8988T (cell line): Measurements from ENCODE around the gene SOX6.

Source experiments
- DNase-seq: peaks from one replicate; pipeline ENCODE4 v3.0.0; 2011

SOX6 gene

GRCh38 chr11:16363706-16364105, 7.4 kb upstream of the SOX6 start:
- no peak for DNase-seq

- no peak for DNase-seq
These were observed 4.9 kb upstream of the SOX6 start for GRCh38 chr11:16361108-16361865.

GRCh38 chr11:16359369-16359768, 3.0 kb upstream of the SOX6 start:
- no peak for DNase-seq

- no peak for DNase-seq
These were observed 2.4 kb upstream of the SOX6 start for GRCh38 chr11:16358726-16359125.

- DNase-seq = no peak
These were observed 1.4 kb upstream of the SOX6 start for GRCh38 chr11:16357775-16358174.

- DNase-seq = no peak
These were observed 531 bp upstream of the SOX6 start for GRCh38 chr11:16356761-16357393.

GRCh38 chr11:16352707-16353106, 3.6 kb downstream of the SOX6 start:
- DNase-seq = no peak

- no peak for DNase-seq
These were observed 6.2 kb downstream of the SOX6 start for GRCh38 chr11:16350125-16350524.

- DNase-seq = no peak
These were observed 8.2 kb downstream of the SOX6 start for GRCh38 chr11:16347928-16348685.

GRCh38 chr11:16346975-16347374, 9.4 kb downstream of the SOX6 start:
- DNase-seq = no peak

GRCh38 chr11:16341853-16342252, 14.5 kb downstream of the SOX6 start:
- no peak for DNase-seq

- DNase-seq = no peak
These were observed 18.0 kb downstream of the SOX6 start for GRCh38 chr11:16338393-16338792.

- DNase-seq = no peak
These were observed 18.7 kb downstream of the SOX6 start for GRCh38 chr11:16337421-16338213.

GRCh38 chr11:16336721-16337120, 19.6 kb downstream of the SOX6 start:
- no peak for DNase-seq

GRCh38 chr11:16336204-16336603, 20.1 kb downstream of the SOX6 start:
- no peak for DNase-seq

GRCh38 chr11:16335236-16335962, 20.9 kb downstream of the SOX6 start:
- DNase-seq = no peak

GRCh38 chr11:16326679-16327297, 29.6 kb downstream of the SOX6 start:
- DNase-seq = no peak

GRCh38 chr11:16322190-16322589, 34.2 kb downstream of the SOX6 start:
- no peak for DNase-seq

- DNase-seq = no peak
These were observed 35.2 kb downstream of the SOX6 start for GRCh38 chr11:16321148-16321547.

GRCh38 chr11:16318320-16318719, 38.0 kb downstream of the SOX6 start:
- DNase-seq = no peak

GRCh38 chr11:16317712-16318111, 38.6 kb downstream of the SOX6 start:
- DNase-seq = no peak

GRCh38 chr11:16313846-16314245, 42.5 kb downstream of the SOX6 start:
- DNase-seq = no peak
